GM21528 (cell line): ENCODE results near the gene C10orf90.

Source experiments
- ATAC-seq: cut with Tn5 transposase; IDR thresholded peaks from one replicate; pipeline ENCODE4 v1.9.1; 2021; ENCODE audit warnings: mild to moderate bottlenecking, moderate library complexity; ENCODE audit not compliant: unreplicated experiment, low FRiP score

Gene C10orf90, protein sequence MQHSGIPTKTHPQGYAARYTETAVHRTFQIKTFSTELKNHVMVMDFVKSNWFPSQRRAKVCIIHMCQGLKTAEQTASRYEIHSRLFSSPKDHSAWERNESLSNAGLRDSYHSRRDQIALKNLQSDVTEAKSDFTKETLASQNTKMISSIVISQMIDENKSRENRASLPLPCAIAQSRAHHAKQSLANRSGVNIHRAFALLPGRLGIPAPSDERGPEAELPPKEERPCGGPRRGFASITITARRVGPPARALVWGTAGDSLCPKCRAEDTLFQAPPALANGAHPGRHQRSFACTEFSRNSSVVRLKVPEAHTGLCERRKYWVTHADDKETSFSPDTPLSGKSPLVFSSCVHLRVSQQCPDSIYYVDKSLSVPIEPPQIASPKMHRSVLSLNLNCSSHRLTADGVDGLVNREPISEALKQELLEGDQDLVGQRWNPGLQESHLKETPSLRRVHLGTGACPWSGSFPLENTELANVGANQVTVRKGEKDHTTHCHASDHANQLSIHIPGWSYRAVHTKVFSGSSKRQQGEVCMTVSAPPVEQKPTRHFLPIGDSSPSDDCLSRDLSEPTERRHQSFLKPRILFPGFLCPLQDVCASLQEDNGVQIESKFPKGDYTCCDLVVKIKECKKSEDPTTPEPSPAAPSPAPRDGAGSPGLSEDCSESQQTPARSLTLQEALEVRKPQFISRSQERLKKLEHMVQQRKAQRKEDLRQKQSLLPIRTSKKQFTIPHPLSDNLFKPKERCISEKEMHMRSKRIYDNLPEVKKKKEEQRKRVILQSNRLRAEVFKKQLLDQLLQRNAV

DNA sequence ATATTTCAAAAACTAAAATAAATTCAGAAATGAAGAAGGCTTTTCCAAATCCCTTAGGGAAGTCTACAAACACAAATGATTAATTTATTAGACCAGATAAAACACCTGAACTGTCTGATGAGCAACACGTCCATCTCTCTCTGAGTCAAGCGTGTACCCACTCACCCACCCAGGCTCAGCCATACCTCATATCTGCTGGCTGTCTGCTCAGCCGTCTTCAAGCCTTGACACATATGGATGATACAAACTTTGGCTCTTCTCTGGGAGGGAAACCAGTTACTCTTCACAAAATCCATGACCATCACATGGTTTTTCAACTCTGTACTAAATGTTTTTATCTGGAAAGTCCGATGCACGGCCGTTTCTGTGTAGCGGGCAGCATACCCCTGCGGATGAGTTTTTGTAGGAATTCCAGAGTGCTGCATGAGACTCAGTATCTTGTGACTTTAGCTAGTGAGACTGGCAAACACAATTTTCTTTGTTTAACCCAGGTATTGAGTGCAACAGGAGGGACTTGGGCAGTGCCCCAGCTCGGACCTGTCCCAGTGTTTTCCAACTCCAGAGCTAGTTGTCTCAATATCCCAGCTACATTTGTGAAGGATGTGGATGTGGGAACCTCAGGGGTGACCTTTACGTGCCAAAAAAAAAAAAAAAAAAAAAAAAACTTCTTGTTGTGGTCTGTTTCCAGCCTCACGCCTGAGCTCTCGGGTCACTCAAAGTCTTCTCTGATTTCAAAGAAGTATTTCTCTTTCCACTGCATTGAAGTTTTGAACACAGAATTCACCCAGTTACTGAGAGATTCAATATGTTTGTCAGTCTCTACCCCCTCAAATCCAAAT, at the start of gene C10orf90:
TSS of gene C10orf90 (minus strand) at position 638 of the 839 bp plus-strand sequence. CDS start at position 425, 213 bp downstream.
- no peak for ATAC-seq

DNA sequence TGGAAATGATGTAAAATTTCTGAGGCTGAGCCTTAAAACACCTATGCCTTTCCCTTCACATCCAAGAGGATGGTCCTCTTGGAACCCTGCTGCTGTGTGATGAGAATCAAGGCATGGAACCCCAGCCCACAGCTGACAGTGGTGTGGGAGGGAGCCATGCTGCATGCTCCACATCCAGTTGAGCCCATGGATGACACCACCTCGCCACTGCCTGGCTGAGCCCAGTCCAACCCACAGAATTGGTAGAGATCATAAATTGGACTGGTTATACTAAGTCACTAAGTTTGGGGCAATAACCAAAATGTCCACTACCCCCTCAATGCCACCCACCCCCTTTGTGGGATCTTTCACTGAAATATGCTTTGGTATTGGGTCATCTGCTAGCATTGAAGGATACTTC, 45.9 kb upstream of the C10orf90 start:
- no peak for ATAC-seq

DNA sequence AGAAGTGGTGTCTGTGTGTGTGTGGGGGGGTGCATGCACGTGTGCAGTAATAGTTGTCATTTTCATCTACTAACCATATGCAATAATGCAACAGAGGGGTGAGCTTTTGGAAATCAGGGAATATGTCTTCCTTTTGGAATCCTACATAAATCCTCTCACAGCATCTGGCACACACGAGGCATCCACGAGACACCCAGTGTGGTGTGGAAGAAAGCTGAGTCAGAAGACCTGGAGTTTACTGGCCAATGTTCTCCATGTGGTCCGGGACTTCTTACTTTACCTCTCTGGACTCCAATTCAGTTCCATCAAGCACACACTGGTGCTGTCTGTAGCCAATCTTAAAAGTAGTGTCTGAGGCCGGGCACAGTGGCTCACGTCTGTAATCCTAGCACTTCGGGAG, 43.1 kb upstream of the C10orf90 start:
- no peak for ATAC-seq

DNA sequence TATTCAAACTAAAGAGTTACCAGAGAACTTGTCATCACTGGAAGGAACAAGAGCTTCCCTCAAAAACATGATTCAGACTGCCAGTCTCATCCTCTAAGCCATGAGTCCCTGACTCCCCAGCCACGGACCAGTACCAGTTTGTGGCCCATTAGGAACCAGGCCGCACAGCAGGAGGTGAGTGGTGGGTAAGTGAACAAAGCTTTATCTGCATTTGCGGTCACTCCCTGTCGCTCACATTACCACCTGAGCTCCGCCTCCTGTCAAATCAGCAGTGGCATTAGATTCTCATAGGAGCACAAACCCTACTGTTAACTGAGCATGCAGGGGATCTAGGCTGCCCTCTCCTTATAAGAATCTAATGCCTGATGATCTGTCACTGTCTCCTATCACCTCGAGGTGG, 42.2 kb upstream of the C10orf90 start:
- no peak for ATAC-seq

DNA sequence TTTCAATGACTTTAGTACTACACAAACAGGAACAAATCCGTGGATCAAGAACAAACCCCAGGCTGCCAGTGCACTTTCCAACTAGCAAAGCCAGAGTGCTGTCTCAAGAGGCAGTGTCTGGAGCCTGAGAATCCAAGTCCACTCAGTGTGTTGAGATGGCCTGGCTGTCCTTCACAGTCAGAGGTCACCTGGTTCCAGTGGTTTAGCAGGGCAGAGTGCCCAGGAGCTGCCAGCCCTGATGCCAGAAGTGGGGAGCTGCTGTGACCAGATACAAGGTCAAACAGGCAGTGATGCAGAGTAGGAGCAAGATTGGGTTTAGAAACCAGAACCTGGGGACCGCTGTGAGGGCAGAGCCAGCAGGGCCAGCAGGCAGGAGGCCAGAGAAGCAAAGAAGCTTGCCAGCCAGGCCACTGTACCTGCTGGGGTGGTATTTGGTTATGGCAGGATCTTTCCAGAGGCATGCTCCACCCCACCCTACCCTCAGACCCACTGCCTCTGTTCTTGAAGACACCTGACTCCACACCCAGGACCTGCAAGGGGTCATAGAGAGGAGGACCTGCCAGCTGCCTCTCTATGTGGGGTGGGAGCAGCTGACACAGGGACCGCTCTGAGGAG, 35.6 kb upstream of the C10orf90 start:
- ATAC-seq: no peak

DNA sequence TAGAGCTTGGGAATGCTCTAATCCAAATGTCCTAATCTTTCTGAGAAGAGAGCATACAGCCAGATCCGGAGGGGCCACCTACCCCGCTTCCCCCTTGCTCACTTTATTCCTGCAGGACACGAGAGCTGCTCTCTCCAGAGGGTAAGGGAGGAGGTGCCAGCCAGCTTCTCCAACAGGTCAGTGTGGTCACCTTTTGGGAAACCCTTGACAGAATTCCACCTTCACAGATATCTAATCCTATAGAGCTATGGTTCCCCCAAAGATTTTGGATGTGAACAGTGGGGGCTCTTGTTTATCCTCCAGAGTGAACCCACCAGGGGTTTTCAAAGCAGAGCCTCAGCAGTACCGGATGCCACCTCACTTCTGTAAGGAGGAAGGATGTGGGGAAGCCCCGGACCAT, 34.6 kb upstream of the C10orf90 start:
- no peak for ATAC-seq

DNA sequence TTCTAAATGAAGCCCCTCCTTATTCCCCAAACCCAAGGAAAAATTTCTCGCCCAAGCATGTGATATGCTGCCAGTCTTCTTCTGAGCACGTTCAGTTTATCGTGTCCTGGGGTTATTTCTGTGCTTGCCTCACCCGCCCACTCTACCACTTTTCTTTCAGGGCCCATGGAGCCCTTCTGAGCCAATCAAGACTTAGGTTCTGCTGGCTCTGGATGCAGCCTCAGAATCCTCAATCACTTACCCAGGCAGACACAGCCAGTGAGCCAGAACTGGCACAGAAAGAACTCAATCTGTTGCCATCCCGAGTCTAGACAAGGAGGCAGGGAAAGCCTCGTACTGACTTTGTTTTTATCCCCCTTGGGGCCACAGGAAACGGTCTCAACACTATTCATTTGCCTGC, 34.2 kb upstream of the C10orf90 start:
- ATAC-seq: no peak

DNA sequence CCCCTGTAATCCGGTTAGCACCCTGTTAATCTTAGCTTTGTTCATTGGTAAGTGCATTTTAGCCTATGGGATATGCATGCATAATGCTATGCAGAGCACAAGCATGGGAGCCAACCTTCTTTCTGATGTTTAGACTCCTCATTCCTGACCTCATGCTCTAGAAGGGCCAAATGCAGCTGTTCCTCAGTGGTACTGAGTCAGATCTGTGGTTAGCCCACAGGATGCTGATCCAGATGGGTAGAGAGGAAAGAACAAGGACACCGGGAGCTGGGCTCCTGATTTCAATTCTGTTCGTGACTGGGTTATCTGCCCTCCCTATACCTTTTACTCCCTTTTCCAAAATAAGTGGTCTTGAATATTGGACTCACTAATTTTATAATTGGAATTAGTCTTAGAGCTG, 31.7 kb upstream of the C10orf90 start:
- ATAC-seq: no peak

DNA sequence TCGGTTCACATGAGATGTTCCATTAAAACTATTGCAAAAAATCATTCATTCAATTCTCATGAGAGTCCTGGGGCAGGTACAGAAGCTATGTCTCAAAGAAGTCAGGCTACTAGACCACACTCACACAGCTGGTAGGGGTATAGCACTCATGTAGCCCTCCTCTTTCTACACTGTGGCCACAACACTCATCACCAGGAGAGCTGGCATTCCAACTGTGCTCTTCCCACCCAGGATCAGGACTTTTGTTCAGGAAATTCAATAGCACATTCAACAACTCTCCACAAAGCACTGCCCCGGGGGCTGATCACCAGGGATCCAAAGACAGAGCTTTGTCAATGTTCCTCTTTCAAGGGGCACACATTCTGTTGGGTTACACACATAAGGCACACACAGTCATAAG, 31.0 kb upstream of the C10orf90 start:
- ATAC-seq: no peak

DNA sequence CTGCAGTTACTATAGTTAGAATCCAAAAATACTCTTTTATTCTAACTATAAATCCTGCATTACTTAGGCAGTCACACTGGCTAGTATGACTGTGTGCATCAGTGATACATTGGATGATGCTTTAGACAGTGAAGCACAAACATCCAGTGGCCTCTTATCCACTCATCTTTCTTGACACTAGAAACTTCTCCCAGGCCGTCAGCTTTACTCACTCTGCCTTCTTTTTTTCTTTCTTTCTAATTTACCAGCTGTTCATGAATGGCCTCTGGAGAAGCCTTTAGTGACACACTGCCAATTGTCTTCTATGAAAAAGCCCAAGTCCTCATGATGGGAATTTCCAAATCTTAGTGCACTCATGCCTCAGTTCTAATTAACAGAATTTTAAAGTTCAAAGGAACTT, 26.2 kb upstream of the C10orf90 start:
- no peak for ATAC-seq

DNA sequence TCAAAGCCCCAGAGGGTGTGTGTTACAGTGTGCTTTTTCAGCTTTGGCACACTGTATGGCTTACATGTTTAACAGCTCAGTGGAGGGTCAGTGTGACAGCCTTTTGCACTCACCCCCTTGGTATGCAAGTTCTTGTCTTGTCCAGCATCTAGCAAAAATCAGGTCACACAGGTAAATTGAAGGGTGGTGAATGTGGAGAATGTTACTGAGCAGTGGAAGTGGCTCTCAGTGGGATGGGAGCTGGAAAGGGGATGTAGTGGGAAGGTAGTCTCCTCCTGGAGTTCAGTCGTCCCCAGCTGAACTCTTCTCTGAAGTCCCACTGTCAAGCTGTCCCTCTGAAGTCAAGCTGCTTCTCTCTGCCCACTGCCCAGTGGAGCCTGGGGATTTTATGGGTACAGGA, 21.0 kb upstream of the C10orf90 start:
- ATAC-seq: no peak

DNA sequence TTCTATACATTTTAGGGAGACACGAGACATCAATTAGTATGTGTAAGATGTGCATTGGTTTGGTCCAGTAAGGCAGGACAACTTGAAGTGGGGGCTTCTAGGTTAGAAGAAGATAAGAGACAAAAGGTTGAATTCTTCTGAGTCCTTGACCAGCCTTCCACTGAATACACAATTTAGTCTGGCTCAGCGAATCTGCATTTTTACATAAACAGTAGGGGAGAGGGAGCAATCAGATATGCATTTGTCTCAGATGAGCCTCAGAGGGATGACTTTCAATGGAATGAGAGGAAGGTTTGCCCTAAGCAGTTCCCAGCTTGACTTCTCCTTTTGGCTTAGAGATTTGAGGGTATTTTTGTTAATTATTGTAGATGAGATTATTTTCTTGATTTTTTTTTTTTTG, 20.0 kb upstream of the C10orf90 start:
- ATAC-seq: no peak

DNA sequence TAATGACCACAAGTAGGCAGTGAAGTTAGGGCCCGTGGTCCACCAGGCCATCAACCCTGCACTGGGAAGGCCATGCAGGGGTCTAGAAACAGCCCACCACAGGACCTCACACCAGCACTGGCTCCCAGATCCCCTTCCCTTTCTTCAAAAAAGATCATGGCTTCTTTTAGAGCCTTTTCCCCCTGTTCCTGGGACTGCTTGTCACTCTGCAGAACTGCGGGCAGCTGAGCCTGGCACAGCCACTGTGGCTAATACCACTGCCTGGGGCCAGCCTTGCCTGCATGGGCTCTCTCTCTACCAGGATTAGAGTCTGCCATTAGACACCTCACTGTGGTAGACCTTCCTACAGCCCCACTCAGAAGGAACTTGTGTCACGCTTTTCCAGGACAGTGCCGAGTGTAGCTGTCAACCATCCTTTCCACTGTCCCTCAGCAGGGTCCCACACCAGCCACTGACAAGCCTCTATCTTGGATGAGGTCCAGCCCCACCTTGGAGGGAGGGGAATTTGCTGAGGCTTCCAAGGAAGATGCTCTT, 19.0 kb upstream of the C10orf90 start:
- ATAC-seq: no peak

DNA sequence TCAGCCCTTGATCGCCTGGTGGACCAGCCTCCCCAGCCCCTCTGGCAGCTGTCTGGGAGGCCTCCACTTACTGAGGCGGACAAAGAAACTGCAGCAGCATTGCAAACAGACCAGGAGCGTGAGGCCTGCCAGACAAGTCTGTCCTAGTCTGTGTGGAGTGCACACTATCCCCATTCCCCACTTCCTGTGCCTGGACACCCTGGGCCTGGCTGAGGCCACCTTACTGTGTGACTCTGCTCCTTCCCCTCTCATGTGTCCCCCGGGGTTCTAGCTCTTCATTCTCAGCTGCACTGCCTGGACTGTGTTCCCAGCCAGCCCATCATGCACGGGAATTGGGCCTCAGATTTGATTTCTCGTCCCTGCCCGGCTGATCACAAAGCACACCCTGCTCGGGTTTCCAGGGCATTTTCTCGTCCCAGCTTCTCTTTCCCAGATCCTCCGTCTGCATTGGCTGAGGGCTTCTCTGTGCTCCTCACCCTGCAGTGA, 16.7 kb upstream of the C10orf90 start:
- no peak for ATAC-seq

DNA sequence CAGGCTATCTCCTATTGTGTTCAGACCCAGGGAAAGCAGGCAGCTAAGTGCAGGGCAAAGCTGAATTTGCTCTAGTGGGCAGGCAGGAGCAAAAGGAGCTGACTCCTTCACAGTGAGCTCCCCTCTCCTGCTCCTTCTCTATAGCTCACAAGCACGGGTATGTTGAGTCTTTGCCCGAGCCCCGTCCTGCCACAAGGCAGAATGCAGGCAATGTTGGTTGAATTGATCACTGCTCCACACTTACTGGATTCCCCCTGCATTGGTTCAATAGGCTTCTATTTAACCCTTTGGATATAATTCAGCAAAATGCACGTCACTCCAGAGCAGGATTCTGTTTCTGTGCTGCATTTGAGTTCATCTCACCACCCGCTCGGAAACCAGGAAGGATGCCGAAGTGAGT, 16.2 kb upstream of the C10orf90 start:
- ATAC-seq: no peak

DNA sequence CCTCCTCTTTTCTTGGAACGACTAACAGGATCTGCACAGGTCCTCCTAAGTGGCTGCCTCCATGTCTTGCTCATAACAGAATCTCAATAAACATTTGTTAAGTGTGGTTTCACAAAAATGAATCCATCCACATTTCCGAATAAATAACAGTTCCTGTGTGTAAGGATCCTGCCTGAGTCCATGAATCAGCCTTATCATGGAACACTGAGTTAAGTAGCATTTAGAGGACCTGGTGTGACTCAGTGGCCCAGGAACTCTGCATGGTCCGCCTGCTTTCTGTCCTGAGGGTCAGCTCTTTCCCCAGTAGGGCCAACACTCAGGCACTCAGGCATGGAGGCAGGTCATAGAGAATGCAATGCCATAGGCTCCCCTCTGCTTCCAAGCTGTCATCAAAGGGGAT, 15.8 kb upstream of the C10orf90 start:
- no peak for ATAC-seq

DNA sequence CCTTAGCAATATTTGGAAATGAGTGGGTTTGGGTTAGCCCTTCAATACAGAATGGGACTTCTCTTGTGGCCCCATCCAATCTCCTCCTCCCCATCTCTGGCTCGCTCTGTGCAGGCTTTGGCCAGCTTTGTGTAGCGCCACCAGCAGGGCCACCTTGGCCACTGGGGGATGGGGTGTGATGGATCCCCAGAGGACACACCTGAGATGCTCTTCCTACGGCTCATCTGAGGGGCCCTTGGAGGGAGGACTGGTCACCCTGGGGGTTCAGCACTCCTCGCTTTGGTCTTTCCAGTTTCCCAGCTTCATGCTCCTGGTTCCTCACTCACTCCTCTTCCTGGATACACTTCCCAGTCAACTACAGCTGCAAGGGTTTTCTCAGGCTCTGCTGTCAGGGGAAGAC, 15.3 kb upstream of the C10orf90 start:
- no peak for ATAC-seq

DNA sequence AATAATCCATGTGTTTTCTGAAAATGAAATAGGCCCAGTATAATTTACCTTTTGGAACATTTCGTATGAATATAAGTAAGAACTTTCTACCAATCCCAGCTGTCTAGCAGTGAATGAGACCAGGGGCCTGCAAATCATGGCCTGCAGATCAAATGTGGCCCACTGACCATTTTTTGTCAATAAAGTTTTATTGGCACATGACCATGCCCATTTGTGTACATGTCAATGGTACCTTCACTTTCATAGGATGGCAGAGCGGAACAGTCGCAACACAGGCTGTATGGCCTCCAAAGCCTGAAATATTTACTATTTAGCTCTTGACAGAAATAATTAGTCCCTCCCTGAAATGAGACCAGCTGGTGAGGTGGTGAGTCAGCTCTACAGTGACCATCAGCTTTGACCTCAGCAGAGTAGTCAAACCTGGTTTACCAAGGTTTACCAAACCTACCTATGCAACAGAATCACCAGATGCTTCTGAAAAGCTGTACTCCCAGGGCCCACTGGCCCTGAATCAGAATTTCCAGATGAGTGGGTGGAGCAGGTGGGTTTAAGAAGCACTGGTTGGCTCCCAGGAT, 13.8 kb upstream of the C10orf90 start:
- ATAC-seq: no peak

DNA sequence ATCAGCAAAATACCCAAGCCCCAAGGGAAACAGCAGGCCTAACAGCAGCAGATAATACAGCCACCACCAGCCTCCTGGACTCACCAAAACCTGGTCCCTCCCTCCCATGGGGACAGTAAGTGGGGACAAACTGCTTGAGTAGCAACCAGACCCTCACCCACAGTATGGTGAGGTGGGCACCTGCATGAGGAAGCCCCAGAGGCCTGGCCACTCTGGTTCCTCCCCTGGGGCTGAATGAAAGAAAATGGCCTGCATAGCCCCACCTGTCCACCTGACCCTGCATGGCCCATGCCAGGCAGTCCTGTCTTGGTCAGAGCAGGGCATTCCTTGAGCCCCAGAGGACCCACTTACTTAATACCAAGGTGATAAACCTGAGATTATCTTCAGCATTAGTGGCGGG, 13.0 kb upstream of the C10orf90 start:
- ATAC-seq: no peak
